HepG2 (cell line): ENCODE measurements around the gene CREBBP. TPM values are rescaled to one million over a fixed set of nuclear protein-coding genes. Genes with fewer than 3 reads are reported as not detected.

Experiments
- ATAC-seq: fragments of 200-7000 bp; cut with Tn5 transposase; 3 replicates; pipeline ENCODE4 v1.9.1; 2020; ENCODE audit warnings: mild to moderate bottlenecking, moderate library complexity
- BruUV-seq: library from RNA; stranded (reverse); fragments of 400-500 nt; replicated peaks from 2 replicates; lab custom pipeline; 2021; lab: Mats Ljungman, UMichigan
- CTCF ChIA-PET: fragments of 300-600 bp; formaldehyde crosslinking; extraction: SDS; loops from one replicate; lab custom pipeline; 2021; ENCODE audit warnings: low total read pairs, inconsistent platforms, low intra/inter-chr PET ratio; lab: Yijun Ruan, JAX
- POLR2A ChIA-PET: fragments of 350-600 bp; sonication (Branson Sonifier 250); formaldehyde crosslinking; loops from one replicate; lab custom pipeline; 2020; ENCODE audit warnings: antibody characterized with exemption, inconsistent platforms; lab: Yijun Ruan, JAX
- DNase-seq: peaks from one replicate; pipeline ENCODE4 v3.0.0-alpha.2; 2015; ENCODE audit warnings: low spot score
- FAIRE-seq: peaks from 3 replicates; lab custom pipeline; 2011; peaks lifted over from hg19 to GRCh38; lab: Jason Lieb, UNC
- H2AFZ ChIP-seq: one replicate; pipeline ENCODE4 v1.6.1; 2011; ENCODE audit warnings: low read length, inconsistent platforms
- H3K27ac ChIP-seq: fragments of 300-600 bp; 3 replicates; pipeline ENCODE4 v1.8.0; 2011; ENCODE audit warnings: mixed run types, mild to moderate bottlenecking, mixed read lengths, low read length, inconsistent platforms; ENCODE audit not compliant: insufficient read depth; ENCODE audit errors: extremely low read length
- H3K27me3 ChIP-seq, 2 experiments: fragments of 200-600 bp in 1 of 2; 2 replicates in 1 of 2; 3 replicates in 1 of 2; pipeline versions ENCODE4 v1.6.0 to v1.8.0; 2011; ENCODE audit warnings: low read length in 2 of 2, mild to moderate bottlenecking in 2 of 2, moderate library complexity in 2 of 2, inconsistent platforms in 1 of 2; ENCODE audit not compliant: insufficient read depth in 2 of 2, control insufficient read depth in 1 of 2
- H3K36me3 ChIP-seq, 2 experiments: fragments of 200-600 bp in 1 of 2; replicated peaks in 1 of 2; 2 replicates in 1 of 2; 3 replicates in 1 of 2; pipeline versions ENCODE4 v1.5.1 to v1.8.0; 2011; ENCODE audit warnings: low read length in 2 of 2, inconsistent platforms in 1 of 2; ENCODE audit not compliant: insufficient read depth in 2 of 2, control insufficient read depth in 1 of 2
- H3K4me1 ChIP-seq: 2 replicates; pipeline ENCODE4 v1.5.1; 2012; ENCODE audit warnings: low read length, inconsistent platforms; ENCODE audit not compliant: insufficient read depth
- H3K4me2 ChIP-seq: 2 replicates; pipeline ENCODE4 v1.6.0; 2011; ENCODE audit warnings: low read depth, low read length, inconsistent platforms
- H3K4me3 ChIP-seq, 3 experiments: fragments of 200-600 bp in 1 of 3; sonication (generic), shearing (Covaris generic) in 1 of 3; replicated peaks in 1 of 3; 2 replicates each; pipeline ENCODE4 v1.5.1; 2011 to 2016; ENCODE audit warnings: low read length in 3 of 3, inconsistent platforms in 2 of 3, low read depth in 2 of 3, mild to moderate bottlenecking in 2 of 3, control low read depth in 1 of 3, mixed read lengths in 1 of 3; ENCODE audit not compliant: insufficient read depth in 1 of 3
- H3K79me2 ChIP-seq: one replicate; pipeline ENCODE4 v1.6.1; 2011; ENCODE audit warnings: low read length, inconsistent platforms; ENCODE audit not compliant: insufficient read depth
- H3K9ac ChIP-seq: 2 replicates; pipeline ENCODE4 v1.6.0; 2011; ENCODE audit warnings: mild to moderate bottlenecking, low read depth, low read length, inconsistent platforms; ENCODE audit not compliant: insufficient read depth
- H3K9me3 ChIP-seq: 2 replicates; pipeline ENCODE4 v1.5.1; 2012; ENCODE audit warnings: mild to moderate bottlenecking, low read length
- H4K20me1 ChIP-seq: 2 replicates; pipeline ENCODE4 v1.6.0; 2011; ENCODE audit warnings: inconsistent platforms, mild to moderate bottlenecking, low read length, moderate library complexity; ENCODE audit not compliant: insufficient read depth
- DR1 ChIP-seq: sonication (generic); formaldehyde crosslinking; IDR thresholded peaks from 2 replicates; pipeline ENCODE4 v1.8.0; 2021; ENCODE audit warnings: mild to moderate bottlenecking, missing genetic modification reagents, inconsistent platforms
- PHF5A ChIP-seq: IDR thresholded peaks from one replicate; pipeline ENCODE4 v1.6.1; 2018; ENCODE audit warnings: low read depth, missing genetic modification reagents; ENCODE audit not compliant: unreplicated experiment
- POGZ ChIP-seq: sonication (generic); formaldehyde crosslinking; IDR thresholded peaks from 2 replicates; pipeline ENCODE4 v1.4.0; 2020; ENCODE audit warnings: mild to moderate bottlenecking, missing genetic modification reagents
- RFXANK ChIP-seq: IDR thresholded peaks from 2 replicates; pipeline ENCODE4 v1.6.1; 2016
- SP140L ChIP-seq: sonication (generic); formaldehyde crosslinking; IDR thresholded peaks from 2 replicates; pipeline ENCODE4 v1.4.0; 2020; ENCODE audit warnings: missing genetic modification reagents, borderline replicate concordance
- TP53 ChIP-seq: sonication (generic); formaldehyde crosslinking; conservative IDR thresholded peaks from 2 replicates; pipeline ENCODE4 v1.4.0; 2020; ENCODE audit warnings: missing genetic modification reagents
- ZEB1 ChIP-seq: IDR thresholded peaks from 2 replicates; pipeline ENCODE4 v1.6.1; 2012; ENCODE audit warnings: mild to moderate bottlenecking, low read depth, inconsistent platforms; ENCODE audit not compliant: insufficient replicate concordance
- ZNF792 ChIP-seq: IDR thresholded peaks from 2 replicates; pipeline ENCODE4 v1.6.1; 2016
- WGBS: methylation state at CpG from one replicate; pipeline ENCODE4 v1.1.6; 2017; ENCODE audit warnings: low lambda C conversion rate; 5-methylcytosine and 5-hydroxymethylcytosine counted together
- in situ Hi-C: cut with HindIII; loops from 2 replicates; pipeline ENCODE4 v1.10.0; 2017; ENCODE audit warnings: low pct_unique_long_range_greater_than_20kb; ENCODE audit not compliant: extremely low pct_ligation_motif_present
- intact Hi-C: fragments of 100-400 bp; cut with micrococcal nuclease; formaldehyde crosslinking; loops from one replicate; pipeline ENCODE4 v1.10.0; 2022; ENCODE audit not compliant: unreplicated experiment
- polyA plus RNA-seq, 8 experiments: library from polyadenylated mRNA; depleted of rRNA in 3 of 8; stranded (reverse) in 7 of 8; unstranded in 1 of 8; fragments of >200 nt; fragmentation: Illumina TruSeq in 4 of 8; extraction: Trizol in 4 of 8; gene quantifications; 2 replicates each; pipeline versions ENCODE4 v1.2.1 to v1.2.3, GENCODE V29; 2011 to 2016; ENCODE audit warnings: low read depth in 4 of 8, missing spikeins in 1 of 8, mixed read lengths in 1 of 8; ENCODE audit not compliant: insufficient read depth in 1 of 8
- total RNA-seq, 5 experiments: library from RNA; depleted of rRNA; stranded (reverse); fragments of >200 nt; fragmentation: Illumina TruSeq; extraction: Trizol; gene quantifications; 2 replicates each; pipeline ENCODE4 v1.2.3, GENCODE V29; 2016; ENCODE audit warnings: low read depth in 1 of 5
- TF ChIP-seq, protein P1 (sequence below): IDR thresholded peaks from 2 replicates; pipeline ENCODE4 v1.6.1; 2012; ENCODE audit warnings: low read length, improper control_type of control experiment
- TF ChIP-seq, protein P2 (sequence below): sonication (generic); formaldehyde crosslinking; IDR thresholded peaks from 2 replicates; pipeline ENCODE4 v1.5.0; 2020; ENCODE audit warnings: mild to moderate bottlenecking, missing genetic modification reagents, moderate library complexity
- TF ChIP-seq, protein P3 (sequence below): sonication (generic); formaldehyde crosslinking; IDR thresholded peaks from 2 replicates; pipeline ENCODE4 v1.8.1; 2023; ENCODE audit warnings: missing genetic modification reagents, inconsistent platforms, borderline replicate concordance
- TF ChIP-seq, protein P4 (sequence below): sonication (generic); formaldehyde crosslinking; IDR thresholded peaks from 2 replicates; pipeline ENCODE4 v1.5.0; 2020; ENCODE audit warnings: missing genetic modification reagents
- TF ChIP-seq, protein P5 (sequence below): sonication (generic); formaldehyde crosslinking; IDR thresholded peaks from 2 replicates; pipeline ENCODE4 v1.4.0; 2020; ENCODE audit warnings: mild to moderate bottlenecking, missing genetic modification reagents
- TF ChIP-seq, protein P6 (sequence below): IDR thresholded peaks from 2 replicates; pipeline ENCODE4 v1.6.1; 2016; ENCODE audit warnings: missing compliant biosample characterization, missing genetic modification reagents, borderline replicate concordance

Gene CREBBP
- total and polyA plus RNA-seq, 2 of the 13 experiments (the other 11 are each of a cell fraction or from before 2014, with no cell fraction given), result 5.3 to 10.4 TPM

DNA sequence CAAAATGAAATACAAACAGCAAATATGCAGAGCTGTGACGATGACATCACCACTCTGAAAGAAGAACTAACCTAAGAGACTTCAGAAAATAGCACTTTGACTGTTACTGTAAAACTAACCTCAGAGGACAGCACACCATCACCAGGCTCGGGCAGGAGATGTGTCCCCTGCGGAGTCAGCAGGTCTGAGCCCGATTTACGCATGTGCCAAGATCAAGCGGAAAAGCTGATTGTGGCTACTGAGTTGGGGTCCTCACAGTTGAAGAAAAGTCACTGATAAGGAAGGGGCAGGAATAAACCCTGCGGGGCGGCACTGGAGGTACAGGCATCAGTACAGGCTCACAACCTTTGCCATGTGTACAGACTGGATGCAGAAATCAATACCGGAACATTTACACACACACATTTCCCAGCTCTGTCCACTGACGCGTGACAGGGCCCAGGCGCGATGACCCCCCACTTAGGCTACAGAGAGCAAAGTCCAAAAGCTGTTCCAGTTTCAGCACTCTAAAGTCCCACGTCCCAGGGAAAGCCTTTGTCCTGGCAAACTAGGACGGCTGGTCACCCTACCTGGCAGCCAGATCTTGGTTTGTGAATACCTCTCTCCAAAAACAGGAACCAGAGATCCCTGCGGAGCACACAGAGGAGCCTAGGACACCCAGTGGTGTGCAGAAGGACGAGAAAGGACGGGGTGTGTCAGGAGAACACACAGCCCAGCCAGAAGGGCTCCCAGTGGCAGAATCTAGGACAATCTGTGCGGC, 184.7 kb downstream of the CREBBP start:
- in situ Hi-C loops, result no loop called here
- ATAC-seq, result peak; percentile 95
- H3K4me1 ChIP-seq, result peaks cover 47% of the 10 kb centered on the region
- H3K9me3 ChIP-seq, result no peaks in the 10 kb centered on the region
- intact Hi-C loops, result loop anchor here (2.0 to 10.0 kb wide), 2 partner anchors 39 to 419 kb away; partner anchors contain the start of gene ADCY9
- no peak overlapping the region for H2AFZ ChIP-seq
- 4% methylated on average over 16 of the region's 19 CpGs for WGBS
- ChIA-PET CTCF (no interaction called here), POLR2A (interaction anchor here (0.7 to 5.0 kb wide), 7 partner anchors 9 to 558 kb away, joined by 3 to 144 read pairs (median 4); partner anchors contain the start of genes CREBBP and TRAP1)
- H3K27ac ChIP-seq, result peak overlapping the region; percentile 98
- H3K4me2 ChIP-seq, result peak overlapping the region; percentile 82
- H3K79me2 ChIP-seq, result peaks cover 50% of the 10 kb centered on the region
- H4K20me1 ChIP-seq, result no peaks in the 10 kb centered on the region
- H3K4me3 ChIP-seq, result peak overlapping the region; percentile 67 to 76 (median 74)
- peak; percentile 94 for DNase-seq
- H3K27me3 ChIP-seq, result no peaks in the 10 kb centered on the region; a peak in 1 of 5 replicates
- BruUV-seq, result no TSS peak
- no peaks in the 10 kb centered on the region; a peak in 4 of 5 replicates for H3K36me3 ChIP-seq
- FAIRE-seq, result peak; percentile 91
- peak overlapping the region; percentile 92 for H3K9ac ChIP-seq
- TF ChIP-seq ZNF792 (CRISPR knock-in tag) (peak; percentile 80; the same call in 1 of the 2 replicates), DR1 (no peak), POGZ (peak; percentile 90), ZEB1 (no peak), PHF5A (CRISPR knock-in tag) (peak; percentile 92), TP53 (CRISPR knock-in tag) (no peak; the same call in none of the 2 replicates), RFXANK (CRISPR knock-in tag) (no peak; the same call in 1 of the 2 replicates), SP140L (peak; percentile 82; the same call in 1 of the 2 replicates)
- TF ChIP-seq, protein P1, sequence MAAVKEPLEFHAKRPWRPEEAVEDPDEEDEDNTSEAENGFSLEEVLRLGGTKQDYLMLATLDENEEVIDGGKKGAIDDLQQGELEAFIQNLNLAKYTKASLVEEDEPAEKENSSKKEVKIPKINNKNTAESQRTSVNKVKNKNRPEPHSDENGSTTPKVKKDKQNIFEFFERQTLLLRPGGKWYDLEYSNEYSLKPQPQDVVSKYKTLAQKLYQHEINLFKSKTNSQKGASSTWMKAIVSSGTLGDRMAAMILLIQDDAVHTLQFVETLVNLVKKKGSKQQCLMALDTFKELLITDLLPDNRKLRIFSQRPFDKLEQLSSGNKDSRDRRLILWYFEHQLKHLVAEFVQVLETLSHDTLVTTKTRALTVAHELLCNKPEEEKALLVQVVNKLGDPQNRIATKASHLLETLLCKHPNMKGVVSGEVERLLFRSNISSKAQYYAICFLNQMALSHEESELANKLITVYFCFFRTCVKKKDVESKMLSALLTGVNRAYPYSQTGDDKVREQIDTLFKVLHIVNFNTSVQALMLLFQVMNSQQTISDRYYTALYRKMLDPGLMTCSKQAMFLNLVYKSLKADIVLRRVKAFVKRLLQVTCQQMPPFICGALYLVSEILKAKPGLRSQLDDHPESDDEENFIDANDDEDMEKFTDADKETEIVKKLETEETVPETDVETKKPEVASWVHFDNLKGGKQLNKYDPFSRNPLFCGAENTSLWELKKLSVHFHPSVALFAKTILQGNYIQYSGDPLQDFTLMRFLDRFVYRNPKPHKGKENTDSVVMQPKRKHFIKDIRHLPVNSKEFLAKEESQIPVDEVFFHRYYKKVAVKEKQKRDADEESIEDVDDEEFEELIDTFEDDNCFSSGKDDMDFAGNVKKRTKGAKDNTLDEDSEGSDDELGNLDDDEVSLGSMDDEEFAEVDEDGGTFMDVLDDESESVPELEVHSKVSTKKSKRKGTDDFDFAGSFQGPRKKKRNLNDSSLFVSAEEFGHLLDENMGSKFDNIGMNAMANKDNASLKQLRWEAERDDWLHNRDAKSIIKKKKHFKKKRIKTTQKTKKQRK, result no peak
- TF ChIP-seq, protein P2, sequence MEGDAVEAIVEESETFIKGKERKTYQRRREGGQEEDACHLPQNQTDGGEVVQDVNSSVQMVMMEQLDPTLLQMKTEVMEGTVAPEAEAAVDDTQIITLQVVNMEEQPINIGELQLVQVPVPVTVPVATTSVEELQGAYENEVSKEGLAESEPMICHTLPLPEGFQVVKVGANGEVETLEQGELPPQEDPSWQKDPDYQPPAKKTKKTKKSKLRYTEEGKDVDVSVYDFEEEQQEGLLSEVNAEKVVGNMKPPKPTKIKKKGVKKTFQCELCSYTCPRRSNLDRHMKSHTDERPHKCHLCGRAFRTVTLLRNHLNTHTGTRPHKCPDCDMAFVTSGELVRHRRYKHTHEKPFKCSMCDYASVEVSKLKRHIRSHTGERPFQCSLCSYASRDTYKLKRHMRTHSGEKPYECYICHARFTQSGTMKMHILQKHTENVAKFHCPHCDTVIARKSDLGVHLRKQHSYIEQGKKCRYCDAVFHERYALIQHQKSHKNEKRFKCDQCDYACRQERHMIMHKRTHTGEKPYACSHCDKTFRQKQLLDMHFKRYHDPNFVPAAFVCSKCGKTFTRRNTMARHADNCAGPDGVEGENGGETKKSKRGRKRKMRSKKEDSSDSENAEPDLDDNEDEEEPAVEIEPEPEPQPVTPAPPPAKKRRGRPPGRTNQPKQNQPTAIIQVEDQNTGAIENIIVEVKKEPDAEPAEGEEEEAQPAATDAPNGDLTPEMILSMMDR (CRISPR knock-in tag), result peak; percentile 25
- TF ChIP-seq, protein P3, sequence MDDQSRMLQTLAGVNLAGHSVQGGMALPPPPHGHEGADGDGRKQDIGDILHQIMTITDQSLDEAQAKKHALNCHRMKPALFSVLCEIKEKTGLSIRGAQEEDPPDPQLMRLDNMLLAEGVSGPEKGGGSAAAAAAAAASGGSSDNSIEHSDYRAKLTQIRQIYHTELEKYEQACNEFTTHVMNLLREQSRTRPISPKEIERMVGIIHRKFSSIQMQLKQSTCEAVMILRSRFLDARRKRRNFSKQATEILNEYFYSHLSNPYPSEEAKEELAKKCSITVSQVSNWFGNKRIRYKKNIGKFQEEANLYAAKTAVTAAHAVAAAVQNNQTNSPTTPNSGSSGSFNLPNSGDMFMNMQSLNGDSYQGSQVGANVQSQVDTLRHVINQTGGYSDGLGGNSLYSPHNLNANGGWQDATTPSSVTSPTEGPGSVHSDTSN (CRISPR knock-in tag), result 0 out of 2 replicates have a peak, but pooled peaks have one; percentile 68
- TF ChIP-seq, protein P4, sequence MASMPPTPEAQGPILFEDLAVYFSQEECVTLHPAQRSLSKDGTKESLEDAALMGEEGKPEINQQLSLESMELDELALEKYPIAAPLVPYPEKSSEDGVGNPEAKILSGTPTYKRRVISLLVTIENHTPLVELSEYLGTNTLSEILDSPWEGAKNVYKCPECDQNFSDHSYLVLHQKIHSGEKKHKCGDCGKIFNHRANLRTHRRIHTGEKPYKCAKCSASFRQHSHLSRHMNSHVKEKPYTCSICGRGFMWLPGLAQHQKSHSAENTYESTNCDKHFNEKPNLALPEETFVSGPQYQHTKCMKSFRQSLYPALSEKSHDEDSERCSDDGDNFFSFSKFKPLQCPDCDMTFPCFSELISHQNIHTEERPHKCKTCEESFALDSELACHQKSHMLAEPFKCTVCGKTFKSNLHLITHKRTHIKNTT (CRISPR knock-in tag), result no peak
- TF ChIP-seq, protein P5, sequence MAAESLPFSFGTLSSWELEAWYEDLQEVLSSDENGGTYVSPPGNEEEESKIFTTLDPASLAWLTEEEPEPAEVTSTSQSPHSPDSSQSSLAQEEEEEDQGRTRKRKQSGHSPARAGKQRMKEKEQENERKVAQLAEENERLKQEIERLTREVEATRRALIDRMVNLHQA (CRISPR knock-in tag), result no peak
- TF ChIP-seq, protein P6, sequence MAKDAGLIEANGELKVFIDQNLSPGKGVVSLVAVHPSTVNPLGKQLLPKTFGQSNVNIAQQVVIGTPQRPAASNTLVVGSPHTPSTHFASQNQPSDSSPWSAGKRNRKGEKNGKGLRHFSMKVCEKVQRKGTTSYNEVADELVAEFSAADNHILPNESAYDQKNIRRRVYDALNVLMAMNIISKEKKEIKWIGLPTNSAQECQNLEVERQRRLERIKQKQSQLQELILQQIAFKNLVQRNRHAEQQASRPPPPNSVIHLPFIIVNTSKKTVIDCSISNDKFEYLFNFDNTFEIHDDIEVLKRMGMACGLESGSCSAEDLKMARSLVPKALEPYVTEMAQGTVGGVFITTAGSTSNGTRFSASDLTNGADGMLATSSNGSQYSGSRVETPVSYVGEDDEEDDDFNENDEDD, result peak; percentile 68; the same call in 1 of the 2 replicates
